ENCODE results near the gene STK10. TPM values are rescaled to one million over a fixed set of nuclear protein-coding genes. Genes with fewer than 3 reads are reported as not detected.

STK10 gene
- total and polyA plus RNA-seq, 2 of the 8 experiments (the other 6 are each of a cell fraction or from before 2014, with no cell fraction given), result 10.5 to 21.4 TPM

DNA sequence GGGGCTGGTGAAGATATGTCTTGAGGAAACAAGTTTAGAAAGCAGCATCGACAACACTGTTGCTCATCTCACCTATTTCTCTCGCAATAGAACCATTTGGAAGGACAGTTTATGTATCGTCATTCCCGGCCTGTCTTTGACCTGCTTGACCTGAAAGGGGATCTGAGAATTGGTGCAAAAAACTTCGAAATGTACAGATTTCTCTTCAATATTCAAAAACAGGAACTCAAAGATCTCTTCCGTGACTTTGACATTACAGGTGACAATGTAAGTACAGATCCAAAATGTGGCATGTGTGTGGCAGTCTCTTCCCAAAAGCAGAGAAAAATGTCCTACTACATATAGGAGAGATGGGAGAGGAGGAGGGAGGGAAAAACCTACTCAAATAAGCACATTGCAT lies 12.5 kb upstream of the STK10 start:
- Histone ChIP-seq H2BK5ac (ENCODE audit: low read depth, low read length) (no peak overlapping the region), H4K91ac (replicated peaks; ENCODE audit: insufficient read length, low read length) (no peak overlapping the region), H4K8ac (ENCODE audit: extremely low read depth, insufficient read depth, low read length) (no peak overlapping the region), H2AK5ac (ENCODE audit: low read depth, low read length) (no peak overlapping the region), H3K27ac (ENCODE audit: low read depth, low read length) (no peak overlapping the region), H3K18ac (ENCODE audit: extremely low read depth, low read length) (no peak overlapping the region), H3K27me3 (replicated peaks in 1 of 4; ENCODE audit: control insufficient read depth in 3 of 4, extremely low read depth in 1 of 4, insufficient read depth in 3 of 4, low read length in 3 of 4) (no peaks in the 10 kb centered on the region), H3K4ac (replicated peaks; ENCODE audit: insufficient read length, low read depth, low read length) (no peak overlapping the region), H2BK20ac (ENCODE audit: low read length) (no peak overlapping the region), H3K14ac (ENCODE audit: insufficient read length) (no peak overlapping the region), H4K5ac (ENCODE audit: insufficient read length, low read depth, low read length) (no peak overlapping the region), H2BK120ac (replicated peaks; ENCODE audit: low read depth, low read length) (no peak overlapping the region), H3K36me3 (ENCODE audit: control insufficient read depth in 2 of 4, insufficient read depth in 4 of 4, low read length in 3 of 4) (no peaks in the 10 kb centered on the region), H2BK12ac (ENCODE audit: low read depth, low read length) (no peak overlapping the region), H3K23me2 (ENCODE audit: low read depth, low read length) (no peaks in the 10 kb centered on the region), H3K4me2 (ENCODE audit: insufficient read depth in 1 of 2, low read depth in 2 of 2, low read length in 2 of 2) (no peak overlapping the region), H3K56ac (replicated peaks; ENCODE audit: insufficient read length, low read depth, low read length) (no peak overlapping the region), H3K9ac (replicated peaks in 1 of 4; ENCODE audit: extremely low read depth in 1 of 4, low read depth in 3 of 4, low read length in 3 of 4) (no peak overlapping the region), H3K79me1 (ENCODE audit: low read depth, low read length) (no peaks in the 10 kb centered on the region), H3K4me1 (replicated peaks in 1 of 4; ENCODE audit: control insufficient read depth in 3 of 4, insufficient read depth in 4 of 4, low read length in 3 of 4) (no peaks in the 10 kb centered on the region; a peak in 1 of 7 replicates), H3K23ac (ENCODE audit: insufficient read length) (no peak overlapping the region), H3K79me2 (ENCODE audit: control insufficient read depth in 1 of 2, insufficient read depth in 2 of 2, low read length in 2 of 2) (no peaks in the 10 kb centered on the region), H2AFZ (ENCODE audit: low read length) (no peak overlapping the region), H4K20me1 (replicated peaks in 1 of 2; ENCODE audit: control insufficient read depth in 1 of 2, insufficient read depth in 2 of 2, low read length in 2 of 2) (no peaks in the 10 kb centered on the region), H3K9me3 (ENCODE audit: insufficient read depth in 2 of 2, low read depth in 1 of 2, low read length in 1 of 2) (peaks cover 0 to 6% of the 10 kb centered on the region in 2 experiments; a peak in 1 of 4 replicates), H3K4me3 (ENCODE audit: extremely low read depth in 1 of 4, insufficient read depth in 2 of 4, low read depth in 3 of 4, low read length in 4 of 4) (no peak overlapping the region), H2BK15ac (ENCODE audit: low read length) (no peak overlapping the region)
- 85% methylated on average over 6 of the region's 6 CpGs; no CpG with 5 or more reads in 1 of the 2 experiments for WGBS, 2 experiments (ENCODE audit: extremely low coverage in 1 of 2, insufficient coverage in 1 of 2, insufficient read length in 1 of 2, insufficient replicate concordance in 2 of 2, low coverage in 1 of 2, low lambda C conversion rate in 2 of 2, missing lambda C conversion rate in 1 of 2)
- DNase-seq (ENCODE audit: low read depth in 1 of 2, low spot score in 2 of 2) (no peak), FAIRE-seq (no peak)
- ChIA-PET CTCF (ENCODE audit: partially characterized antibody) (interaction anchor here (1.1 kb wide), 1 partner anchor 194 kb away, joined by 5 read pairs; the partner anchor contains the start of gene FBXW11), POLR2A (ENCODE audit: partially characterized antibody) (interaction anchor here (0.8 kb wide), 1 partner anchor 18 kb away, joined by 4 read pairs; no protein-coding TSS in a partner anchor)
- TF ChIP-seq YY1 (IDR thresholded peaks at IDR 0.05; ENCODE audit: low read depth, low read length) (no peak), BACH1 (IDR thresholded peaks at IDR 0.05; ENCODE audit: low read length) (no peak), HDAC6 (IDR thresholded peaks at IDR 0.05; ENCODE audit: low read depth, low read length) (no peak), CEBPB (IDR thresholded peaks at IDR 0.05; ENCODE audit: low read depth, low read length) (no peak), CHD1 (IDR thresholded peaks at IDR 0.05; ENCODE audit: low read depth, low read length) (no peak), EZH2 (IDR thresholded peaks at IDR 0.05; ENCODE audit: low read depth, low read length, severe bottlenecking) (no peak), KDM5A (IDR thresholded peaks at IDR 0.05; ENCODE audit: low read length) (no peak)

Measured in H1 (cell line).